Measurements from ENCODE around the gene TMEM167B.
A peak's percentile ranks its signal among the peaks of the same experiment; 100 is the strongest.
"Not testable (repeated sequence)": the region's sequence is repeated elsewhere in the genome, so short reads cannot be mapped to it uniquely, and the experiment has no call there.

Gene TMEM167B

DNA sequence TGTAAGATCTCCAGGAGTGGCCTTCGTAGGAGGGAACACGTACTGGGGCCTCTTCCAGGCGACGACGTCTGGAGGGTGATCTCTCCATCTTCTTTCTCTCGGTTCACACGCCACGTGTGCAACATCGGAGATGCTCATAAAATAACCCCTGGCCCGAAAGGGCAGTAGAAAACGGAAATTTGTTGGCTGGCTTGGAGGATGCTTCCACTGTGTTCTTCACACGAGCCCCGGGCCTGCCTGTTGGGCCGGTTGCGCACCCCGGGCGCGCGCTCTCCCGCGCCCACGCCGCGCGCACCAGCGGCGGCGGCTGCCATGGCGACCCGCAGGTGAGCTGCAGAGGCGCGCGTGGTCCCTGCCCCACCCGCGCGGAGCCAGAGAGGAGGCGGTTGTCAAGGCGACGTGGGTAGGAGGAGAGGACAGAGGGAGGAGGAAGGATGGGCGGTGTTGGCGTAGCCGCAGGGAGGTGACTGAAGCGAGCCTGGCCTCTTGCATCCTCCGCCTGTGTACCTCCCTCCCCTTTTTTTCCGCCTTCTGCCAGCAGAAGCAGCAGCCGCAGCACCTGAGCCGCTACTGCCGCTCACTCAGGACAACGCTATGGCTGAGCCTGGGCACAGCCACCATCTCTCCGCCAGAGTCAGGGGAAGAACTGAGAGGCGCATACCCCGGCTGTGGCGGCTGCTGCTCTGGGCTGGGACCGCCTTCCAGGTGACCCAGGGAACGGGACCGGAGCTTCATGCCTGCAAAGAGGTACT, 23.2 kb downstream of the TMEM167B start, which contains the start of gene ELAPOR1:
TSS of gene ELAPOR1 (plus strand) at position 526 of the 752 bp plus-strand sequence. CDS start at position 595, 69 bp downstream.
- DNase-seq (ENCODE audit: low read depth): peak; percentile 51

DNA sequence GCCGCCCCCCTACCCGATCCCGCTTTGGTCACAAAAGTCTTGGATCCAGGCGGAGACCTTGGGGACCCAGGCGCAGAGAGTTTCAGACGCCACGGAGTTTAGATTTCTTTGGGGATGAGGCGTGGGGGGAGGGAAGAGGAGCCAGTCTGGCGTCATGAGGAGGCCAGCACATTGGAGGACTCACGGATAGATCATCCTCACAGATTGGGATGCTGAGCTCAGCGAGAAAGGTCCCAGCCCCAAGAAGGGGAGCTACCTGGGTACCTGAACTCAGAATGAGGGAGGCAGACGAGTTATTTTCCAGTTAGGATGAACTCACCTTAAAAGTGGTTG, 23.7 kb downstream of the TMEM167B start:
- DNase-seq (ENCODE audit: low read depth): peak; percentile 23

DNA sequence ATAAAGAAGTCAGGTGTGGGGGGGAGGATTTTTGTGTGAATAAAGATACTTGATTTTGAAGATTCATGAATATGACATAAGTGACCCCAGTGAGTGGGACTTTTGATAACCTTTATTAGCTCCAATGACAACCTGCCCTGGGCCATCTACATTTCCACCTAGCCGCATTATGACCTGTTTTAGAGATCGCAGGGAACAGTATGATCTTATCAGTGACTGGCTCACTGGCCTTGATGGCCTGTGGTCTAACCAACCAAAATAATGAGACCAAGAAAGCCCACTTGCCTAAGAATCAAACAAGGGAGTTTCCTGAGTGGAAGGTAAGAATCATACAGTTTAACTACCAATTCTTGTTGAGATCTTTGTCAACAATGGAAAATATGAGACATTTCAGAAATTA, 25.1 kb downstream of the TMEM167B start:
- no peak for DNase-seq (ENCODE audit: low read depth)

DNA sequence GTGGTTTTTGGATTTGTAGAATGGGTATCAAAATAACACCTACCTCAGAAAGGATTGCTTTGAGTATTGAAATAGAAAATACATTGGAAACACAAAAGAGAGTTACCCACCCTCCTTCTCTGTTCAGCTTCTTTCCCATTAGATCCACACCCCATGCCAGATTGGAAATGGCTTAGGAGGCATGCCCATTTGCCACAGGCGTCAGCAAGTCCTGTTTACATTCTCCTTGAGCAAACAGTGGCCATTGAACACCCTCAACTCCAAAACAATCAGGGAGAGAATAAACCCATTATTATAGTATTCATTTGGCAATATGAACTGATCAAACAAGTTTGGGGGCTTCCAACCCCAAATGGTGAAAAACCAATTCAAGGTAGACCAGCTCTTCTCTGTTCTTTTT, 25.7 kb downstream of the TMEM167B start:
- DNase-seq (ENCODE audit: low read depth): no peak

DNA sequence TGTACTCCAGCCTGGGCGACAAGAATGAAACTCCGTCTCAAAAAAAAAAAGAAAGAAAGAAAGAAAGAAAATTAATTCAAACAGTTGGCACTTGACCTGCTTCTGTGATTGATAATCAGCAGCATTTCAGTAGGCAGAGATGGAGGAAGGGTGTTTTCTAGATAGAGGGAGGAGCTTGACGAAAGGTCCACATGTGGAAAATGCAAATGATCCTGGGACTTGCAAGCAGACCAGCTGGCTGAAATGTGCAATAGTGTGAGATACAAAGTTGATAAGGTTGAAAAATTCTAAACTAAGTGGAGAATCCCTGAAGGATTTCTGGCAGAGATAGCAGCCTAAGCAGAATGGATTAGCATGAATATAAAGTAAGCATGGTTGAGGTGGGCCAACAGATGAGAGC, 27.5 kb downstream of the TMEM167B start:
- DNase-seq (ENCODE audit: low read depth): no peak

DNA sequence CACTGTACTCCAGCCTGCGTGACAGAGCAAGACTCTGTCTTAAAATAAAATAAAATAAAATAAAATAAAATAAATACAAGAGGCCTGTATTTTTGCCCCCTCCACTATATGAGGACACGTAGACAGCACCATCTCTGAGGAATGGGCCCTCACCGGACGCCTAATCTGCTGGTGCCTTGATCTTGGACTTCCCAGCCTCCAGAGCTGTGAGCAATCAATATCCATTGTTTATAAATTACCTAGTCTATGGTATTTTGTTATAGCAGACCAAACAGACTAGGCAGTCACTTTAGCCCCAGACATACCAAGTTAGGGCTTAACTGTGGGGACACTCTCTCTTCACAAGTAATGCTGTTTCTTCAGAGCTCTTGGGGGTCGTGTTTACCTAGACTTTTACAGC, 29.8 kb downstream of the TMEM167B start:
- no peak for DNase-seq (ENCODE audit: low read depth)

DNA sequence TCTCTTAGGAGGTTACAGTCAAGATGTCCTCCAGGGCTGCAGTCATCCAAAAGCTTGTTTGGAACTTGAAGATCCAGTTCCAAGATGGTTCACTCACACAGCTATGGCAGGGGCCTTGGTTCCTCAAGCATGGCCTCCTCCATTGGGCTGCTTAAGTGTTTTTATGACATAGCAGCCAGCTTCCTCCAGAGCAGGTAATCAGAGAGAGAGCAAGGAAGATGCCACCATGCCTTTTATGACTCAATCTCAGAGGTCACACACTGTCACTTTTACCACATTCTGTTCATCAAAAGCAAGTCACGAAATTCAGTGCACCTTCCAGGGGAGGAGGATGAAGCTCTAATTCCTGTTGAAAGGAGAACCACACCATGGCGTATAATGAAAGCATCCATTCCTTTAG, 40.5 kb downstream of the TMEM167B start:
- DNase-seq (ENCODE audit: low read depth): no peak

DNA sequence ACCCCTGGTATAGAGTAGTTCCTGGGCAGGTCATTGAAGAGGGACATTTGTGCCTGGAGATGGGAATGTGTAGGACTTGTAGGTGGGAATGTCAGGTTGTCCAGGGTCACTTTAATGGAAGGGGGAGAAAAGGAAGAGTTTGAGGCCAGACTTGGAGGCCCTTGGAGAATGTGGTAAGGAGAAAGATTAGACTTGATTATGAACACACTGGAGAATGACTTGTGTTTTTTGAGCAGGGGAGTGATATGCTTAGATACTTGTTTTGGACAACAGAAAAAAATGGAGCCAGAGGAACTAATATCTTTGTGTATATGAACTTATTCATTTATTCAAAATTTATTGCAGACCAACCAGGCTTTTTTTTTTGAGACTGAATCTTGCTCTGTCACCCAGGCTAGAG, 41.2 kb downstream of the TMEM167B start:
- no peak for DNase-seq (ENCODE audit: low read depth)

DNA sequence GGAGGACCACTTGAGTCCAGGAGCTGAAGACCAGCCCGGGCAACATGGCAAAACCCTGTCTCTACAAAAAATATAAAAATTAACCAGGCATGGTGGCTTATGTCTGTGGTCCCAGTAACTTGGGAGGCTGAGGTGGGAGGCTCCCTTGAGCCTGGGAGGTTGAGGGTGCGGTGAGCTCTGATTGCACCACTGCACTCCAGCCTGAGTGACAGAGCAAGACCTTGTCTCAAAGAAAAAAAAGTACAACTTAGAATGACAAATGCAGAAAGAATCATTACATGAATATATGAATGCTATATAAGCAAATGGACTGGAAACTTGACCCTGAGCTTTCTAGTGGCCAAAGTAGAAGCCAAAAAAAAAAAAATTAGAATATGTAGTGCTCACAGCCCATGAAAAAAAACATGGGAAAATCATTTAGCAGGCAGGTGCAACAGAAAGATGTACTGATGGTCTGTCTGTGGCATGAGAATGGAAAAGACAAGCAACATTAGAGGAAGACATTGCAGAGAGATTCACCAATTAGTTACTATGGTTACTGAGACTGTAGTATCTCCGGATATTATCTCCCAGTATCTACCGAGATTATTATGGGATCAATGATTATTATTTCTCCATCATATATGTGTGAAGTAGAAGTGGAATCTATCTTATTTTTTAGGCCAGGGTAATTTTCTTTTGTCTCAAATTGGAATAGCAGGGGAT, 42.6 kb downstream of the TMEM167B start:
- DNase-seq (ENCODE audit: low read depth): no peak

DNA sequence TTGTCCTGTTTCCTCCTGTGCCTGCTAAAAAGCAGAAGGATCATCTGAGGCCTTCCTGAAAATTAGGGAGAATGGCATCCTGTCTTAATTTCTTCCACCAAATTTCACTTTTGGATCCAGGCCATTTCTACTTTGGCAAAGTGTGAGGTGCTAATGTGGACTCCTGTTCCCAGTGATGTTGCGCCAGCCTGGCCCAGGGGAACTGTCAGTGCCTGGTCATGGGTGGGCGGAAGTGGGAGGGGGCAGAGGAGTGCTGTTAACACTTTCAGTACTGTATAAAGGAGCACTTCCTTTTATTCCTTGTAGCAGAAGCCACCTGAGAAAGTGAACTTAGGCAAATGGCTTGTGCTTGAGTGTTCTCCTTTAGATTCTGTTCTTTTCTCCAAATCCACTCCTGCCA, 43.3 kb downstream of the TMEM167B start:
- no peak for DNase-seq (ENCODE audit: low read depth)

DNA sequence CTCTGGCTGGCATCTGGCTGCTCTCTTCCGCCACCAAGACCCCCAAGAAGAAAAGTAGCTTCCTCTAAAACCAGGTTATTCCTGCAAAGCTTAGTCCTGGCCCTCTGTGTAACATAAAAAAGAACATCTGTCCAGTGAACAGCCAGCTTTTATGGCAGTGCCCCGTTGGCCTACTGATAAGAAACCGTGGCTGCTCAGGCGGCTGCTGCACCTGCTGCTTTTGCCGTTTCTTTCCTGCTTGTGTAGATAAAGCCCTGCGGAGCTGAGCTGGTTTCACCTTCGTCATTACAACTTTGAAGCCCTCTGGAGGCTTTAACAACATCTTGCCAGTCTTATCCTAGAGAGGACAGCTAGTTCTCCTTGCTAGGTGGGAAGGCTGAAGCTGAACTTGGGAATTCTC, 43.9 kb downstream of the TMEM167B start:
- DNase-seq (ENCODE audit: low read depth): no peak

DNA sequence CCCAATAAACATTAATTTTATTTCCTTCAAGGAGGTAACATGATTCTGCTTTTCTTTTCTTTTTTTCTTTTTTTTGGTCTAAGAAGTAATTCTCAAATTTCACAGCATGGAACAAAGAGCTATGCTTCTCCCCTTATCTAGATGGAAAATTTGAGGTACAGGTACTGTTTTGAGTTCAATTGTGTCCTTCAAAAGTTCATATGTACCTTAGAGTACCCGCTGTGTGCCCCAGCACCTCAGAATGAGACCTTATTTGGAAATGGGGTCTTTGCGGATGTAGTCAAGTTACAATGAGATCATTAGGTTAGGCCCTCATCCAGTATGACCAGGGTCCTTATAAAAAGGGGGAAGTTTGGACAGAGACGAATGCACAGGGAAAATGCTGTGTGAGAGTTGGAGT, 45.4 kb downstream of the TMEM167B start:
- no peak for DNase-seq (ENCODE audit: low read depth)

DNA sequence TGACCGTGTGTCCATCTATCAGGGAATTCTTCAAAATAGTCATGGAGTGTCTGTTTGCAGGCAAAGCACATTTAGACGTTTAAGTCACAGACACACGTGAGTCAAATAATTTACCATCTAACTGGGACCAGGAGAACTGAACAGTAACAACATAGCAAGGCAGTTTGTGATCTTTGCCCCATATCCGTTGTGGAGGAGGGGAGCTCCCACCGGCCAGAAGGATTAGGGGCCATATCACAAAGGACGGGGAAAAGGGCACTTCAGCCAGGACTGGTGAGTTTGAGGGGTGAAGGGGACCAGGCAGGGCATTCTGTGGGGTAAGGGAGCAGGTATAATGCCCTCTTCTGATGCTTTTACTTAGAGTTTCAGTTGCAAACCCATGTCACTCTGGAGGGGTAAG, 46.2 kb downstream of the TMEM167B start:
- DNase-seq (ENCODE audit: low read depth): no peak

DNA sequence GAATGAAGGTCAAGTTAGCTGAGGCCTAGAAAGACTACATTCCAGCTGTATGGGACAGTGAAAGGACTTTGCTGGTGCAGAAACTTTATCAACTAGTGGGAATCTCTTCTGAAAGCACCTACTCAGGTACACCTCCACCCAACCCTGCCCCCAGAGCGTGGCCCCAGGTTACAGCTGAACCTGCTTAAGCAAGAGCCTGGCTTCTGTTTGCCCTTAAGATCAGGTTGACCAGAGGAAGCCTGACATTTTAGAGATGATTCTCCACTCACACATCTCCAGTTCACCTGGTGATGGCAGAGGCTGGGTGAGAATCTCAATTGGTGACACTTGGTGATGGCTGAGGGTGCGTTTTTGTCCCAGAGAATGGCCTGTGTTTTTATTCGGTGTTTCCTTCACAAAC, 47.4 kb downstream of the TMEM167B start:
- DNase-seq (ENCODE audit: low read depth): no peak

DNA sequence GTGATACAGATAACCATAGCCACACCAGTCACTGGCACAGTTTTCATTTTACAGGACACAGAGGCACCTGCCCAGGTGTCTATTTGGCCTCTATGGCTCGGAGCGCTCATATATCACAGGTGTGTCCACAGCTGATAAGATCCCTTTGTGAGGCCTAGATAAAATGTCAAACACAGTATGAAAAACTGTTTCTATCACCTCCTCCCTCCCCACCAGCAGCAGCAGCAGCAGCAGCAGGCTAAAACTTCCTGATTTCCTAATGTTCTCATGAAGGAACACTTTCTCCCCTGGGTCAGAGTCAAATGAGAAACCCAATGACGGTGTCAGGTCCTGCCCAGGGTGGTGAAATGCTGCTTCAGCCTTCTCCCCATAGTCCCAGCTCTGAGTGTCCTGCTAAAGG, 47.8 kb downstream of the TMEM167B start:
- DNase-seq (ENCODE audit: low read depth): no peak

DNA sequence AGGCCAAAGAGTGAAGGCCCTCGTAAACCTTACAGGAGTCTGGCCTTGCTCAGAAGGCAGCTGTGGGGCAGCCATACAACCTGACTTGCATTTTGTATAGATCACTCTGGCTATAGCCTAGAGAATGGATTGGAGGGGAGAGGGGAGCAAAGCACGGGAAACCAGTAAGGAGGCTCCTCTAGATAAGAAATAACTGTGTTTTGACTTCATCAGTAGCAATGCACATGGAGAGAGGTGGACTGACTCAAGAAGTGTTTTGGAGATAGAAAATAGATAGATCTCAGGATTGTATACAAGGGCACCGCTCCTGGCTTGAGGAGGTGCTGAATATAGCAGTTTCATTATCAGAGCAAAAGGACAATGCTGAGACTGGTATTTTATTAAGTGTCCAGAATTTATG, 49.8 kb downstream of the TMEM167B start:
- DNase-seq (ENCODE audit: low read depth): no peak

DNA sequence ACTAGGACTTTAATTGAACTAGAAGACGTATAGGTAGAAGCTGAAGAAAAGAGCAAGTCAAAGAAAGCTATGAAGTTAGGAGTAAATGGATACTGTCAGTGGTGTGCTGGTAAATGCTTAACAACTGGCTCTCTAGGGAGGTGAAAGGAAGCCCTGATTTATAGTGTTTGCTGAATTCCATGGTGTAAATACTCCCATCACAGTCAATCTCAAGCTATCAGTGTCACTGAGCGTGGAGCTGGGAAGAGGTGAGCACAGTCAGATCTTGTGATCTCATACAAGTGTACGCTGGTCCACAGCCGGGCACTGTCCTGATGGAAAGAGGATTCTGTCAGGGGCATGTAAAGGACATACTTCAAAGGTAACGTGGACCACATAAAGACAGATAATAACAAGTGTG, 51.7 kb downstream of the TMEM167B start:
- no peak for DNase-seq (ENCODE audit: low read depth)

DNA sequence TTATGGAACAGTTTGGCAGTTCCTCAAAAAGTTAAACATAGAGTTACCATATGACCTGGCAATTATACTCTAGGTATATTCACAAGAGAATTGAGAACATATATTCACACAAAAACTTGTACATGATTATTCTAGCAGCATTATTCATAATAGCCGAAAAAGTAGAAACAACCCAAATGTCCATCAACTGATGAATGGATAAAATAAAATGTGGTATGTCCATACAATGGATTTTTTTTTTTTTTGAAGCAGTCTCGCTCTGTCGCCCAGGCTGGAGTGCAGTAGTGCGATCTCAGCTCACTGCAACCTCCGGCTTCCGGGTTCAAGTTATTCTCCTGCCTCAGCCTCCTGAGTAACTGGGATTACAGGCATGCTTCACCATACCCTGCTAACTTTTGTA, 52.2 kb downstream of the TMEM167B start:
- not testable (repeated sequence) for DNase-seq (ENCODE audit: low read depth)

Data from ELR (cell line).